Smooth muscle cell (in vitro differentiated cells): Measurements from ENCODE around the gene SYNE1. TPM values are rescaled to one million over a fixed set of nuclear protein-coding genes. Genes with fewer than 3 reads are reported as not detected.
"Not testable (repeated sequence)": the region's sequence is repeated elsewhere in the genome, so short reads cannot be mapped to it uniquely, and the experiment has no call there.

Experiments
- DNase-seq: peaks from one replicate; lab custom pipeline; 2025; ENCODE audit not compliant: unreplicated experiment; lab: John Stamatoyannopoulos, UW
- H2AFZ ChIP-seq: fragments of 200-600 bp; sonication (generic); 2 replicates; pipeline ENCODE4 v1.6.0; 2016; ENCODE audit warnings: antibody characterized with exemption, low read depth, mild to moderate bottlenecking
- H3F3A ChIP-seq: fragments of 200-600 bp; sonication (generic); 2 replicates; pipeline ENCODE4 v1.6.0; 2017; ENCODE audit warnings: antibody characterized with exemption, low read depth
- H3K27ac ChIP-seq: fragments of 200-600 bp; sonication (generic); 2 replicates; pipeline ENCODE4 v1.5.1; 2016; ENCODE audit warnings: low read depth, mild to moderate bottlenecking
- H3K27me3 ChIP-seq: fragments of 200-600 bp; sonication (generic); 2 replicates; pipeline ENCODE4 v1.6.1; 2016; ENCODE audit warnings: low read depth, mild to moderate bottlenecking
- H3K36me3 ChIP-seq: fragments of 200-600 bp; sonication (generic); 2 replicates; pipeline ENCODE4 v1.5.1; 2016; ENCODE audit warnings: low read depth
- H3K4me1 ChIP-seq: fragments of 200-600 bp; sonication (generic); 2 replicates; pipeline ENCODE4 v1.5.1; 2016; ENCODE audit warnings: low read depth
- H3K4me2 ChIP-seq: fragments of 200-600 bp; sonication (generic); 2 replicates; pipeline ENCODE4 v1.6.0; 2016; ENCODE audit warnings: mild to moderate bottlenecking
- H3K4me3 ChIP-seq: fragments of 200-600 bp; sonication (generic); 2 replicates; pipeline ENCODE4 v1.5.1; 2016; ENCODE audit warnings: mild to moderate bottlenecking
- H3K79me2 ChIP-seq: fragments of 200-600 bp; sonication (generic); 2 replicates; pipeline ENCODE4 v1.6.0; 2016; ENCODE audit warnings: low read depth, mild to moderate bottlenecking
- H3K9ac ChIP-seq: fragments of 200-600 bp; sonication (generic); 2 replicates; pipeline ENCODE4 v1.6.0; 2016; ENCODE audit warnings: low read depth
- H3K9me3 ChIP-seq: fragments of 200-600 bp; sonication (generic); replicated peaks from 2 replicates; pipeline ENCODE4 v1.5.1; 2016; ENCODE audit warnings: low read depth
- H4K20me1 ChIP-seq: fragments of 200-600 bp; sonication (generic); 2 replicates; pipeline ENCODE4 v1.6.0; 2016; ENCODE audit warnings: low read depth
- WGBS: methylation state at CpG from one replicate; pipeline ENCODE4 v1.1.7; 2016; ENCODE audit warnings: low lambda C conversion rate; 5-methylcytosine and 5-hydroxymethylcytosine counted together
- polyA plus RNA-seq: library from polyadenylated mRNA; unstranded; fragments of >200 nt; fragmentation: Nextera tagmentation; extraction: Ambion mirVana; gene quantifications from 2 replicates; pipeline ENCODE4 v1.2.1, GENCODE V29; 2016
- total RNA-seq: library from RNA; depleted of rRNA; stranded (reverse); fragments of >200 nt; gene quantifications from 2 replicates; pipeline ENCODE4 v1.2.3, GENCODE V29; 2014
- TF ChIP-seq, protein P1 (sequence below): fragments of 200-600 bp; sonication (generic); IDR thresholded peaks from 2 replicates; pipeline ENCODE4 v1.5.1; 2017; ENCODE audit warnings: borderline replicate concordance, mild to moderate bottlenecking, antibody characterized with exemption; ENCODE audit not compliant: insufficient read depth, poor library complexity, severe bottlenecking

SYNE1 gene
- total and polyA plus RNA-seq, 2 experiments from 2014 or later = 18.2 to 56.2 TPM

DNA sequence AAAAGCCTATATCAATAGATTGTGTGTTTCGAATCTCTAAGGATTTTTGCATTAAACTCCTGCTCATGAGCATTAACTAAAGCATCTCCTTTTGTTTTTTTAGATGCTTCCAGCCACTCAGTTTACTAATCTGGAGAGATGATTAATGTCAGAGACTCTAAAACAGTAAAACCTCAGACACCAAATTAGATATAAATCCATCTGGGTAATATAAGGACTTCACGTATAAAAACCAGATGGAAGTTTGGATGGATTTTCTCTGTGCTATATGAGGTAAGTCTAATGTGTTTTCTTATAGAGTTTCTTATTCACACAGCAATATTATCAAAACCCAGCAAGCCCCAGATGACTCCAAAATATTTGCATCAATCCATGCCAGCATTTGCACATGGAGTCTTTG is 137.2 kb downstream of the SYNE1 start:
- H3K79me2 ChIP-seq = no peaks in the 10 kb centered on the region
- no peak overlapping the region for H3K9ac ChIP-seq
- TF ChIP-seq, protein P1, sequence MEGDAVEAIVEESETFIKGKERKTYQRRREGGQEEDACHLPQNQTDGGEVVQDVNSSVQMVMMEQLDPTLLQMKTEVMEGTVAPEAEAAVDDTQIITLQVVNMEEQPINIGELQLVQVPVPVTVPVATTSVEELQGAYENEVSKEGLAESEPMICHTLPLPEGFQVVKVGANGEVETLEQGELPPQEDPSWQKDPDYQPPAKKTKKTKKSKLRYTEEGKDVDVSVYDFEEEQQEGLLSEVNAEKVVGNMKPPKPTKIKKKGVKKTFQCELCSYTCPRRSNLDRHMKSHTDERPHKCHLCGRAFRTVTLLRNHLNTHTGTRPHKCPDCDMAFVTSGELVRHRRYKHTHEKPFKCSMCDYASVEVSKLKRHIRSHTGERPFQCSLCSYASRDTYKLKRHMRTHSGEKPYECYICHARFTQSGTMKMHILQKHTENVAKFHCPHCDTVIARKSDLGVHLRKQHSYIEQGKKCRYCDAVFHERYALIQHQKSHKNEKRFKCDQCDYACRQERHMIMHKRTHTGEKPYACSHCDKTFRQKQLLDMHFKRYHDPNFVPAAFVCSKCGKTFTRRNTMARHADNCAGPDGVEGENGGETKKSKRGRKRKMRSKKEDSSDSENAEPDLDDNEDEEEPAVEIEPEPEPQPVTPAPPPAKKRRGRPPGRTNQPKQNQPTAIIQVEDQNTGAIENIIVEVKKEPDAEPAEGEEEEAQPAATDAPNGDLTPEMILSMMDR = no peak
- no peaks in the 10 kb centered on the region for H3K9me3 ChIP-seq
- H3K4me3 ChIP-seq = no peak overlapping the region
- no peaks in the 10 kb centered on the region for H4K20me1 ChIP-seq
- H3K27ac ChIP-seq = no peak overlapping the region
- no peak overlapping the region for H3K4me2 ChIP-seq
- no peaks in the 10 kb centered on the region for H3K4me1 ChIP-seq
- DNase-seq = no peak
- H3K36me3 ChIP-seq = no peaks in the 10 kb centered on the region
- 90% methylated on average over 2 of the region's 2 CpGs for WGBS
- H2AFZ ChIP-seq = no peak overlapping the region
- H3F3A ChIP-seq = no peaks in the 10 kb centered on the region
- no peaks in the 10 kb centered on the region for H3K27me3 ChIP-seq

DNA sequence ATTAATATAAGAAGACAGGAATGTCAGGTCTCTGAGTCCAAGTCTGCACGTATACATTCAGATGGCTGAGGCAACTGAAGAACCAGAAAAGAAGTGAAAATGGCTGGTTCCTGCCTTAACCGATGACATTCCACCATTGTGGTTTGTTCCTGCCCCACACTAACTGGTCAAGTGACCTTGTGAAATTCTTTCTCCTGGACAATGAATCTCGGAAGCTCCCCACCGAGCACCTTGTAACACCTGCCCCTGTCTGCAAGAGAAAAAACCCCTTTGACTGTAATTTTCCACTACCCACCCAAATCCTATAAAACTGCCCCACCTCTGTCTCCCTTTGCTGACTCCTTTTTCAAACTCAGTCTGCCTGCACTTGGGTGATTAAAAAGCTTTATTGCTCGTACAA is 140.4 kb downstream of the SYNE1 start:
- TF ChIP-seq, protein P1 = no peak
- Histone ChIP-seq H3K27ac (no peak overlapping the region), H3F3A (no peaks in the 10 kb centered on the region), H3K27me3 (no peaks in the 10 kb centered on the region), H4K20me1 (no peaks in the 10 kb centered on the region), H3K9ac (no peak overlapping the region), H3K4me1 (no peaks in the 10 kb centered on the region), H3K36me3 (no peaks in the 10 kb centered on the region), H3K79me2 (no peaks in the 10 kb centered on the region), H2AFZ (no peak overlapping the region), H3K9me3 (no peaks in the 10 kb centered on the region), H3K4me2 (no peak overlapping the region), H3K4me3 (no peak overlapping the region)
- DNase-seq = no peak
- 85% methylated on average over 5 of the region's 5 CpGs for WGBS

DNA sequence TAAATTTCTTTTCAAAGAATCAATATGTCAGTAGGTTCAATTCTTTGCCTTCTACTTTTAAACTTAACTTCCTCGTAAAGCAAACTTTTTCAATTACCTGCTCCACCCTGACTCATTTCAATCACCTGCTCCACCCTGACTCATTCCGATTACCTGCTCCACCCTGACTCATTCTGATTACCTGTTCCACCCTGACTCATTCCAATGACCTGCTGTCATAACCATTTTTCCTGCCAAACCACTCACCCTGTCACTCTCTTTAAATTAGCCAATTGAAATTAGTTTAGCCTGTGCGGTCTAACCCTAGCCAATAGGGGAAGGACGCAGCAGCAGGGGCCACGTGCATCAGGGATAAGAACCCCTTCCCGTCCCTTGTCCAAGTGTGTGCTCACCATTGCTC is 141.7 kb downstream of the SYNE1 start:
- not testable (repeated sequence) for H2AFZ ChIP-seq

DNA sequence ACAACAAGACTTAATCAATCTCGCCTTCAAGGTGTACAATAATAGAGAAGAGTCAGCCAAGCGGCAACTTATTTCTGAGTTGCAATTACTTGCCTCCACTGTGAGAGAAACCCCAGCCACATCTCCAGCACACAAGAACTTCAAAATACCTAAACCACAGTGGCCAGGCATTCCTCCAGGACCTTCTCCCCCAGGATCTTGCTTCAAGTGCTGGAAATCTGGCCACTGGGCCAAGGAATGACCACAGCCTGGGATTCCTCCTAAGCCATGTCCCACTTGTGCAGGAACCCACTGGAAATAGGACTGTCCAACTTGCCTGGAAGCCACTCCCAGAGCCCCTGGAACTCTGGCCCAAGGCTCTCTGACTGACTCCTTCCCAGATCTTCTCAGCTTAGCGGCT is 144.9 kb downstream of the SYNE1 start:
- not testable (repeated sequence) for H3K27ac ChIP-seq, H2AFZ ChIP-seq, H3K4me3 ChIP-seq, H3K9me3 ChIP-seq, H3F3A ChIP-seq, H3K27me3 ChIP-seq, H3K36me3 ChIP-seq, H3K4me2 ChIP-seq, H3K9ac ChIP-seq, H4K20me1 ChIP-seq, DNase-seq, H3K4me1 ChIP-seq, H3K79me2 ChIP-seq
- 96% methylated on average over 3 of the region's 3 CpGs for WGBS

More for the DNA sequence above, 141.7 kb downstream of the SYNE1 start:
- H3K4me2 ChIP-seq, H3K4me3 ChIP-seq, H3K9ac ChIP-seq, H3K4me1 ChIP-seq, H3K27me3 ChIP-seq, H4K20me1 ChIP-seq, H3K27ac ChIP-seq, H3K79me2 ChIP-seq, H3K36me3 ChIP-seq, H3K9me3 ChIP-seq, H3F3A ChIP-seq, DNase-seq: not testable (repeated sequence)
- WGBS = 85% methylated on average over 6 of the region's 6 CpGs

DNA sequence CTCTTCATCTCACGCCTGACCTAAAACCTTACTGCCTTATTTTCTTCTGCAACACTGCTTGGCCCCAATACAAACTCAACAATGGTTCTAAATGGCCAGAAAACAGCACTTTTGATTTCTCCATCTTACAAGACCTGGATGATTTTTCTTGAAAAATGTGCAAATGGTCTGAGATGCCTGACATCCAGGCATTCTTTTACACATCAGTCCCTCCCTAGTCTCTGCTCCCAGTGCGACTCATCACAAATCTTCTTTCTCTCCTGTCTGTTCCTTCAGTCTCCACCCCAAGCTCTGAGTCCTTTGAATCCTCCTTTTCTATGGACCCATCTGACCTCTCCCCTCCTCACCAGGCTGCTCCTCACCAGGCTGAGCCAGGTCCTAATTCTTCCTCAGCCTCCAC is 145.7 kb downstream of the SYNE1 start:
- 94% methylated on average over 2 of the region's 2 CpGs for WGBS
- not testable (repeated sequence) for H2AFZ ChIP-seq, DNase-seq, H4K20me1 ChIP-seq, H3K9me3 ChIP-seq, H3K79me2 ChIP-seq, H3K4me1 ChIP-seq, H3K9ac ChIP-seq, H3K4me3 ChIP-seq, H3K4me2 ChIP-seq, H3K27me3 ChIP-seq, H3F3A ChIP-seq, H3K36me3 ChIP-seq
- H3K27ac ChIP-seq = peak overlapping the region; percentile 40

DNA sequence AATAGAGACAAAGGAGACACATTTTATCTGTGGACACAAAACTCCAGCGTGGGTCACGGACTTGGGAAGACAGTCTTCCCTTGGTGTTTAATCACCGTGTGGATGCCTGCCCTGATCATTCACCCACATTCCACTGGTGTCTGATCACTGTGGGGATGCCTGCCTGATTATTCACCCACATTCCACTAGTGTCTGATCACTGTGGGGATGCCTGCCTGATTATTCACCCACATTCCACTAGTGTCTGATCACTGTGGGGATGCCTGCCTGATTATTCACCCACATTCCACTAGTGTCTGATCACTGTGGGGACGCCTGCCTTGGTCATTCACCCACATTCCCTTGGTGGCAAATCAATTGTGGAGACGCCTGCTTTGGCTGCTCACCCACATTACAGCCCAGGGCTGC is 146.2 kb downstream of the SYNE1 start:
- not testable (repeated sequence) for H2AFZ ChIP-seq, H3F3A ChIP-seq, H3K9ac ChIP-seq, H3K79me2 ChIP-seq, H3K27me3 ChIP-seq, H3K9me3 ChIP-seq, H4K20me1 ChIP-seq, H3K4me1 ChIP-seq, H3K4me2 ChIP-seq, H3K4me3 ChIP-seq, H3K36me3 ChIP-seq, DNase-seq
- WGBS = 44% methylated on average over 5 of the region's 5 CpGs
- peak overlapping the region; percentile 47 for H3K27ac ChIP-seq
